Activated T-cell treated with anti-CD3 and anti-CD28 coated beads, Interleukin-2, amount 50 U/mL, for 1 hour (primary cell): ENCODE data around the gene BMPR1B.

Source experiments
- DNase-seq: peaks from one replicate; pipeline ENCODE4 v3.0.0-alpha.2; 2020

Gene BMPR1B

GRCh38 chr4:94968493-94968892, 210.7 kb downstream of the BMPR1B start:
- DNase-seq = no peak

- DNase-seq = no peak
These were observed 212.9 kb downstream of the BMPR1B start for GRCh38 chr4:94970650-94971049.

GRCh38 chr4:94974773-94975172, 217.0 kb downstream of the BMPR1B start:
- DNase-seq = no peak

GRCh38 chr4:94976371-94977011, 218.7 kb downstream of the BMPR1B start:
- DNase-seq = no peak

- DNase-seq = no peak
These were observed 221.1 kb downstream of the BMPR1B start for GRCh38 chr4:94978904-94979303.

- DNase-seq = no peak
These were observed 221.9 kb downstream of the BMPR1B start for GRCh38 chr4:94979621-94980020.

- DNase-seq = no peak
These were observed 238.1 kb downstream of the BMPR1B start for GRCh38 chr4:94995684-94996394.

GRCh38 chr4:95000076-95000648, 242.4 kb downstream of the BMPR1B start:
- DNase-seq = no peak

- DNase-seq = no peak
These were observed 247.2 kb downstream of the BMPR1B start for GRCh38 chr4:95004912-95005311.

- DNase-seq = no peak
These were observed 250.2 kb downstream of the BMPR1B start for GRCh38 chr4:95007998-95008397.

GRCh38 chr4:95013236-95013635, 255.5 kb downstream of the BMPR1B start:
- no peak for DNase-seq

- no peak for DNase-seq
These were observed 256.3 kb downstream of the BMPR1B start for GRCh38 chr4:95014068-95014467.

GRCh38 chr4:95017305-95018064, 259.7 kb downstream of the BMPR1B start:
- DNase-seq = no peak

GRCh38 chr4:95018785-95019184, 261.0 kb downstream of the BMPR1B start:
- DNase-seq = no peak

- no peak for DNase-seq
These were observed 262.8 kb downstream of the BMPR1B start for GRCh38 chr4:95020521-95020920.

- no peak for DNase-seq
These were observed 263.3 kb downstream of the BMPR1B start for GRCh38 chr4:95021099-95021498.

- no peak for DNase-seq
These were observed 265.4 kb downstream of the BMPR1B start for GRCh38 chr4:95023110-95023509.

- no peak for DNase-seq
These were observed 270.3 kb downstream of the BMPR1B start for GRCh38 chr4:95027905-95028618.

- no peak for DNase-seq
These were observed 281.0 kb downstream of the BMPR1B start for GRCh38 chr4:95038791-95039190.

- no peak for DNase-seq
These were observed 286.6 kb downstream of the BMPR1B start for GRCh38 chr4:95044324-95044837.

- DNase-seq = no peak
These were observed 287.7 kb downstream of the BMPR1B start for GRCh38 chr4:95045429-95045828.

- DNase-seq = no peak
These were observed 290.5 kb downstream of the BMPR1B start for GRCh38 chr4:95048296-95048695.
